Effector memory CD8-positive, alpha-beta T cell (primary cell): ENCODE data around the gene ACVRL1.

Experiments used
- ATAC-seq: fragments of 150-1000 bp; cut with Tn5 transposase; replicated peaks from 2 replicates; pipeline ENCODE4 v1.10.0; 2021; ENCODE audit warnings: mild to moderate bottlenecking, moderate library complexity
- DNase-seq, 3 experiments: peaks; one replicate each; pipeline ENCODE4 v3.0.0; 2021
- H3K27ac Mint-ChIP-seq, 2 donors: one replicate each; pipeline ENCODE4 v1.8.0; 2022; ENCODE audit warnings: mild to moderate bottlenecking in 2 of 2, mixed read lengths in 2 of 2, moderate library complexity in 2 of 2
- H3K27me3 Mint-ChIP-seq, 2 donors: one replicate each; pipeline ENCODE4 v1.8.0; 2022; ENCODE audit warnings: mixed read lengths in 2 of 2
- H3K36me3 Mint-ChIP-seq: one replicate; pipeline ENCODE4 v1.8.0; 2022; ENCODE audit warnings: mild to moderate bottlenecking, moderate library complexity, mixed read lengths; ENCODE audit not compliant: insufficient read depth
- H3K4me1 Mint-ChIP-seq, 2 donors: one replicate each; pipeline ENCODE4 v1.8.0; 2022; ENCODE audit warnings: low read depth in 2 of 2, mixed read lengths in 2 of 2
- H3K4me3 Mint-ChIP-seq, 2 donors: one replicate each; pipeline ENCODE4 v1.8.0; 2022; ENCODE audit warnings: mild to moderate bottlenecking in 2 of 2, mixed read lengths in 2 of 2, moderate library complexity in 2 of 2
- H3K9me3 Mint-ChIP-seq, 2 donors: one replicate each; pipeline ENCODE4 v1.8.0; 2022; ENCODE audit warnings: mixed read lengths in 2 of 2
- total RNA-seq, 9 experiments: gene quantifications; one replicate each; lab custom pipeline; 2026; lab: John Stamatoyannopoulos, UW

The ACVRL1 gene
- 0 to 0.78 (median 0) reads per million in 9 experiments for total RNA-seq

DNA sequence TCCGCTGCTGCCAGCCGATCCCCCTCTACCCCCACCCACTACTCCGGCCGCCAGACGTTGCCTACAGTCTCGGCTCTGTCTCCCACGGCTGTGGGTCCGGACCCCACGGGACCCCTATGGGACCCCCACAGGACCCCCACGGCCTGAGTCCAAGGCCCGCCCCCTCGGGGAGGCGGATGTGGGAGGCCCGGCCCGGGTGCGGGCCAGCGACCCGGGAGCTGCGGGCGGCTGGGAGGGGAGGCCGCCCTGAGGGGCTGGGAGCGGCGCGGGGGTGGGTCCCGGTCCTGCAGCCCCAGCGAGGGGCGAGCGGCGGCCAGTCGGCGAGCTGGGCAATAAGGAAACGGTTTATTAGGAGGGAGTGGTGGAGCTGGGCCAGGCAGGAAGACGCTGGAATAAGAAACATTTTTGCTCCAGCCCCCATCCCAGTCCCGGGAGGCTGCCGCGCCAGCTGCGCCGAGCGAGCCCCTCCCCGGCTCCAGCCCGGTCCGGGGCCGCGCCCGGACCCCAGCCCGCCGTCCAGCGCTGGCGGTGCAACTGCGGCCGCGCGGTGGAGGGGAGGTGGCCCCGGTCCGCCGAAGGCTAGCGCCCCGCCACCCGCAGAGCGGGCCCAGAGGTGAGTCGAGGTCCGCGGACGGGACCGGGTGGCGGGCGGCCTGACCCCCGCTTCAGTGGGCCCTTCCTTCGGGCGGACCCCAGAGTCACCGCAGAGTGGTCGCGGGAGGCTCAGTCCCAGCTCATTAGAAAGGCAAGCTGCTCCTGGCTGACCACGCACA is at the start of gene ACVRL1:
Gene ACVRL1, plus strand, starts transcription at position 422 of the 773 bp plus-strand sequence. CDS start 4,971 bp downstream, outside the sequence.
- H3K27me3 Mint-ChIP-seq = peaks cover 23 to 62% of the 10 kb centered on the region in 2 donors
- no peaks in the 10 kb centered on the region for H3K9me3 Mint-ChIP-seq
- peak within 1 kb of the TSS in 1 of 2 donors; percentile 34 for H3K4me3 Mint-ChIP-seq
- no peak within 1 kb of the TSS for H3K27ac Mint-ChIP-seq
- DNase-seq (no peak), ATAC-seq (no peak)
- peaks cover 8% of the 10 kb centered on the region for H3K36me3 Mint-ChIP-seq
- H3K4me1 Mint-ChIP-seq = no peaks in the 10 kb centered on the region

DNA sequence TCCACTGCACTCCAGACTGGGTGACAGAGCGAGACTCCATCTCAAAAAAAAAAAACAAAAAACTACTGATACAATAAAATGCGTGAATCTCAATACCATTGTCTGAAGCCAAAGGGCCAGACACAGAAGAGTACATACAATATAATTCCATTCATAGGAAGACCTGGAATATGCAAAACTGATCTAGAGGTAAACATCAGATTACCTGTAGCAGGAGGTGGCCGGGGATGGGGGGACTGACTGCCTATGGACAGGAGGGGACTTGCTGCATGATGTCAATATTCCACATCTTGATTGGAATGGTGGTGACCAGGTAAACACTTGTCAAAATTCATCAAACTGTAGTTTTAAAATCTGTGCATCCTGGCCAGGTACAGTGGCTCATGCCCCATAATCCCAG is 46.3 kb upstream of the ACVRL1 start:
- peaks cover 71 to 83% of the 10 kb centered on the region in 2 donors for H3K27me3 Mint-ChIP-seq
- peaks cover 0 to 5% of the 10 kb centered on the region in 2 donors for H3K4me1 Mint-ChIP-seq
- H3K27ac Mint-ChIP-seq = no peak overlapping the region
- no peaks in the 10 kb centered on the region for H3K36me3 Mint-ChIP-seq
- ATAC-seq = no peak
- no peak overlapping the region for H3K4me3 Mint-ChIP-seq
- no peaks in the 10 kb centered on the region for H3K9me3 Mint-ChIP-seq
- DNase-seq = no peak

GRCh38 chr12:51862947-51863346 is 44.4 kb upstream of the ACVRL1 start:
- Mint-ChIP-seq H3K36me3 (no peaks in the 10 kb centered on the region), H3K27ac (no peak overlapping the region), H3K4me1 (peaks cover 0 to 5% of the 10 kb centered on the region in 2 donors), H3K4me3 (peak overlapping the region in 1 of 2 donors; percentile 52), H3K9me3 (no peaks in the 10 kb centered on the region), H3K27me3 (peaks cover 64 to 83% of the 10 kb centered on the region in 2 donors)
- DNase-seq (no peak), ATAC-seq (no peak)

DNA sequence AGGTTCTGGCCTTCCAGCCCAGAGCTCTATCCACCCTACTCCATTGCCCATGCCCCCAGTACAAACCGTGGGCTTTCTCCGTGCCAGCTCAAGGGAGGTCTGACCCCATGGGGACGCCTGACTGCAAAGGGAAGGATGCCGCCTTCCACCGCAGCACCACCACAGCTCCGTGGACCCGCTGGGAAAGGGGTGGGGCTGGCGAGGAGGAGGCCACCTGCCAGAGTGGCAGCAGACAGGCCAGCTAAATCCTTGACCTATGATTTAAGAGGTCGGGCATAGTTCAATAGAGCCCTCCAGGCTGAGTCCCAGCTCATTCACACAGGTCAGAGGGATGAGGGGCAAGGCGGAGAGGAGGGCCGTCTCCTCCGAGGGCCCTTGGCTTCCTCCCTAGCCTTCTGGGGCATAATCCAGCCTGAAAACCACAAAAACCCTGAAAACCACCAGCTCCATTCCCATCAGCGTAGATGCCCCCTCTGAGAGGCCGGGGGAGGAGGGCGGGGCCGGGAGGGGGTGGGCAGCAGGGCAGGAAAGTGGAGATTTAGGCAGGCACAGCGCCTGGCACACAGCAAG is 43.9 kb upstream of the ACVRL1 start:
- ATAC-seq (no peak), DNase-seq (no peak)
- Mint-ChIP-seq H3K4me3 (peak overlapping the region; percentile 18 to 52), H3K36me3 (no peaks in the 10 kb centered on the region), H3K9me3 (no peaks in the 10 kb centered on the region), H3K27me3 (peaks cover 69 to 88% of the 10 kb centered on the region in 2 donors), H3K27ac (no peak overlapping the region), H3K4me1 (peaks cover 0 to 6% of the 10 kb centered on the region in 2 donors)

- Mint-ChIP-seq H3K4me1 (peaks cover 0 to 10% of the 10 kb centered on the region in 2 donors), H3K27ac (no peak overlapping the region), H3K9me3 (no peaks in the 10 kb centered on the region), H3K27me3 (peaks cover 75 to 95% of the 10 kb centered on the region in 2 donors), H3K4me3 (peak overlapping the region; percentile 27 to 52), H3K36me3 (no peaks in the 10 kb centered on the region)
- ATAC-seq (peak; percentile 51), DNase-seq (no peak)
Measured at GRCh38 chr12:51863933-51864832, 43.1 kb upstream of the ACVRL1 start.

DNA sequence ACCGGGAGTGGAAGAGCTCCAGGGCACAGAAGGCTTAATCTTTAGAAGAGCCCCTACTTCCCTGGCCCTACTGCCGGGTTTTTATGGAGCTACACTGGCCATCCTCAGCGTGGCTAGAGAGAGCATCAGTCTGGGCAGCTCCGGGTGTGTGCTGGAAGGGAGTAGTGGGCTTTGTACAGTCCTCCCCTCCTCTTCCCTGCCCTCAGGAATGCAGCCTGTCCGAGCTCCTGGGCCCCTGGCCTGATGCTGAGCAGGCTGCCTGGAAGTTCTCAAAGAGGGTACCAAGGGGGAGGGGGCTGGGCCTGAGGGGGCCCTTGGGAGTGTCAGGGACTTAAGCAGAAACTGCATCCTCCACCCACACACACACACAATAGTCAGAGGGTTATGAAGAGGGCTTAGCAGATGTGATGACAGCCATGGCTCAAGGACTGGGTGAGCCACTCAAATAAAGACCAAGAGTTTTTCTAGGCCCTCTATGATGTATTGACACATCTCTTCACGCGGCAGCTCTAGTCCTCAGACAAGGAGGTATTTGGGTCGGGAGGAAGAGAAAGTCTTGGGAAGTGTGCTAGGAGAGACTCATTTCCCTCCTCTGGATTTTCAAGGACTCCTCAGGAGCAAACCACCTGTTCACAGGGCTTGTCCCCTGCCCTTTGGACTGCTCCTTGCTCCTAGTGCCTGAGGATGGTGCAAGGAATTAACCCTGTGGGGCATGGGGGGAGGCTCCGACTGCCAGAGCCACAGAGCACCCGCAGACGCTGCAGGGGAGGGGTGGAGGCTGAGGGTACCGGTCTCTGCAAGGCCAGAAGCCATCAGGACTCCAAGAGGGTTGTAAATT is 42.3 kb upstream of the ACVRL1 start:
- no peak for DNase-seq
- Mint-ChIP-seq H3K4me1 (peaks cover 0 to 11% of the 10 kb centered on the region in 2 donors), H3K4me3 (peak overlapping the region in 1 of 2 donors; percentile 44), H3K36me3 (no peaks in the 10 kb centered on the region), H3K9me3 (no peaks in the 10 kb centered on the region), H3K27ac (no peak overlapping the region), H3K27me3 (peaks cover 74 to 95% of the 10 kb centered on the region in 2 donors)
- ATAC-seq = no peak

GRCh38 chr12:51865757-51866270 is 41.5 kb upstream of the ACVRL1 start:
- Mint-ChIP-seq H3K4me3 (no peak overlapping the region), H3K27ac (no peak overlapping the region), H3K9me3 (no peaks in the 10 kb centered on the region), H3K27me3 (peaks cover 76 to 95% of the 10 kb centered on the region in 2 donors), H3K4me1 (peaks cover 0 to 16% of the 10 kb centered on the region in 2 donors), H3K36me3 (no peaks in the 10 kb centered on the region)
- no peak for ATAC-seq
- DNase-seq = no peak

- Mint-ChIP-seq H3K4me3 (no peak overlapping the region), H3K27ac (no peak overlapping the region), H3K9me3 (no peaks in the 10 kb centered on the region), H3K27me3 (peaks cover 75 to 95% of the 10 kb centered on the region in 2 donors), H3K4me1 (peaks cover 0 to 16% of the 10 kb centered on the region in 2 donors), H3K36me3 (no peaks in the 10 kb centered on the region)
- DNase-seq = no peak
- ATAC-seq = no peak
Measured at GRCh38 chr12:51866324-51866723, 41.0 kb upstream of the ACVRL1 start.

DNA sequence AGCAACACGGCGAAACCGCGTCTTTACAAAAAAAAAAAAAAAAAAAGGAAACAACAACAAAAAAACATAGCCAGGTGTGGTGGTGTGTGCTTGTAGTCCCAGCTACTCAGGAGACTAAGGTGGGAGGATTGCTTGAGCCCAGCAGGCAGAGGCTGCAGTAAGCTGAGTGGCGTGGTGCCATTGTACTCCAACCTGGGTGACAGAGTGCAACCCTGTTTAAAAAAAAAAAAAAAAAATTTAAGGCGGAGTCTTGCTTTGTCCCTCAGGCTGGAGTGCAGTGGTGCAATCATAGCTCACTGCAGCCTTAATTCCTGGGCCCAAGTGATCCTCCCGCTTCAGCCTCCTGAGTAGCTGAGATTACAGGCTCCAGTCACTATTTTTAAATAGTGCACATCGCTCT is 40.5 kb upstream of the ACVRL1 start:
- Mint-ChIP-seq H3K36me3 (no peaks in the 10 kb centered on the region), H3K27me3 (peaks cover 75 to 95% of the 10 kb centered on the region in 2 donors), H3K4me1 (peaks cover 0 to 18% of the 10 kb centered on the region in 2 donors), H3K9me3 (no peaks in the 10 kb centered on the region), H3K27ac (no peak overlapping the region), H3K4me3 (no peak overlapping the region)
- DNase-seq (no peak), ATAC-seq (no peak)

DNA sequence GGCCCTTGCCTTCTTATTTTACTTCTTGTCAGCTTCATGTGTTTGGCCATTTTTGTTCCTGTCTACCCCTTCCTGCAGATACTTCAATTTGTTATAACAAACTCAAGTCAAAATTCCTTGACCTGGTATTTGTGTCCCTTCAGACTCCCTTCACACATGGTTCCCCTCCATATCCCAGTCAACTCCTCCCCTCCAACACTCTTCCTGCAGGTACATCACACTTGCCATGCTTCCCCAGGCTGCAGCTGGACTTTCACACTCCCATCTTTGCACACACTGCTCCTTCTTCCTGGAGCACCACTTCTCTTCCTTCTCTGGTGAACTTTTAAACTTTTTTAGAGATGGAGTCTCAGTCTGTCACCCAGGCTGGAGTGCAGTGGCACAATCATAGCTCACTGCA is 39.9 kb upstream of the ACVRL1 start:
- Mint-ChIP-seq H3K27ac (no peak overlapping the region), H3K4me1 (peaks cover 0 to 18% of the 10 kb centered on the region in 2 donors), H3K9me3 (no peaks in the 10 kb centered on the region), H3K27me3 (peaks cover 75 to 94% of the 10 kb centered on the region in 2 donors), H3K36me3 (no peaks in the 10 kb centered on the region), H3K4me3 (no peak overlapping the region)
- DNase-seq (no peak), ATAC-seq (no peak)

DNA sequence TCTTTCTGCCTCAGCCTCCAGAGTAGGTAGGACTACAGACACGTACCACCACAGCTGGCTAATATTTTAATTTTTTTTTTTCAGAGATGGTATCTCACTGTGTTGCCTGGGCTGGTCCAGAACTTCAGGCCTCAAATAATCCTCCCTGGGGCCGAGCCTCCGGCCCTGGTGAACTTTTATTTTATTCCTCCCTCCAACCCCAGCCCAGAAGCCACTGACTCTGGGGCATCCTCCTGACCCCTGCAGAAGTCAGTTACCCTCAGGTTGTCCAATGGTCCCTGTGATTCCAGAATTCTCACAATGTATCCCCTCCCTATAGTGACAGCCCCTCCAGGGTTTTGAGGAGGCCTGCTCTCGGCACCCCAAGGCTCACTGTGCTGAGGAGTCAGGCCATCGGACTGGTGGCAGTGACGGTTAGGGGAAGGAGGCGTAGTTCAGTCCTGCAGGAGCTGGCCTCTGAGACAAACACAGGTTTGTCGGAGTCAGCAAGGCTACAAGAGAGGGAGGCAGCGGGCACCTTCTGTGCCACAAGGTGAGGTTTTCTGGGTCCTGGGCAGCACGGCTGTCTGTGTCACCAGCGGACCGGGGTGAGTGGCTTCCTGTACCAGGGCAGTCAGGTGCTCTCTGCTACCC is 39.4 kb upstream of the ACVRL1 start:
- ATAC-seq (no peak), DNase-seq (no peak)
- H3K27ac Mint-ChIP-seq = no peak overlapping the region
- H3K9me3 Mint-ChIP-seq = no peaks in the 10 kb centered on the region
- H3K27me3 Mint-ChIP-seq = peaks cover 74 to 94% of the 10 kb centered on the region in 2 donors
- peak overlapping the region; percentile 29 to 43 for H3K4me3 Mint-ChIP-seq
- H3K36me3 Mint-ChIP-seq = no peaks in the 10 kb centered on the region
- peaks cover 0 to 18% of the 10 kb centered on the region in 2 donors for H3K4me1 Mint-ChIP-seq

GRCh38 chr12:51868821-51869495 is 38.3 kb upstream of the ACVRL1 start:
- Mint-ChIP-seq H3K27ac (no peak overlapping the region), H3K27me3 (peaks cover 65 to 87% of the 10 kb centered on the region in 2 donors), H3K4me1 (peaks cover 0 to 13% of the 10 kb centered on the region in 2 donors), H3K4me3 (peak overlapping the region in 1 of 2 donors; percentile 43), H3K9me3 (no peaks in the 10 kb centered on the region), H3K36me3 (no peaks in the 10 kb centered on the region)
- no peak for DNase-seq
- ATAC-seq = no peak
